Measurements from ENCODE around the gene SRSF8.

DNA sequence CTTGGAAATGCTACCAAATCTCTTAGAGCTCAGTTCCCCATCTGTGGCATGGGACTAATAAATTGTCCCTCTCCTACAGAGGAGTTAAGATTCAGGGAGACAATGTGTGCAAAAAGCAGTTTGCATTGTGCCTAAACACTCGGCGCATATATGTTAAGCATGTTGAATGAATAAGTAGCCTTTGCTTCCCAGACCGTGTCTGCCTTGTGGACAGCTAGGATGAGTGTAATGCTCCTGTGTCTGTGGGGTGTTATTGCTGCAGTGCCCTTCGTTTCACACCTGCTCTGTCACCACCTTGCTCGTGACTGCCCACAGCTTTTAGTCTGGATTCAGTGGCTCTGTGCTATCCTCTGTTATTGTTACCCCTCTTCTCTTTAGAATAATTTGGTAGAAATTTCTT is 37.0 kb downstream of the SRSF8 start:
- no peak for TF ChIP-seq BHLHE40 (IDR thresholded peaks at IDR 0.05; ENCODE audit: borderline replicate concordance)
- no peak for TF ChIP-seq HDGF (IDR thresholded peaks at IDR 0.05; ENCODE audit: borderline replicate concordance)
- no peak for TF ChIP-seq ELF4 (IDR thresholded peaks at IDR 0.05)
- TF ChIP-seq, protein P1, sequence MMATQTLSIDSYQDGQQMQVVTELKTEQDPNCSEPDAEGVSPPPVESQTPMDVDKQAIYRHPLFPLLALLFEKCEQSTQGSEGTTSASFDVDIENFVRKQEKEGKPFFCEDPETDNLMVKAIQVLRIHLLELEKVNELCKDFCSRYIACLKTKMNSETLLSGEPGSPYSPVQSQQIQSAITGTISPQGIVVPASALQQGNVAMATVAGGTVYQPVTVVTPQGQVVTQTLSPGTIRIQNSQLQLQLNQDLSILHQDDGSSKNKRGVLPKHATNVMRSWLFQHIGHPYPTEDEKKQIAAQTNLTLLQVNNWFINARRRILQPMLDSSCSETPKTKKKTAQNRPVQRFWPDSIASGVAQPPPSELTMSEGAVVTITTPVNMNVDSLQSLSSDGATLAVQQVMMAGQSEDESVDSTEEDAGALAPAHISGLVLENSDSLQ (IDR thresholded peaks at IDR 0.05) = no peak
- no peak for TF ChIP-seq ARNT (IDR thresholded peaks at IDR 0.05)

Measured in HEK293T (cell line).